B cell (primary cell): ENCODE results near the gene ZFYVE19. TPM values are rescaled to one million over a fixed set of nuclear protein-coding genes. Genes with fewer than 3 reads are reported as not detected.
A peak's percentile ranks its signal among the peaks of the same experiment; 100 is the strongest.

ENCODE experiments used
- ATAC-seq: fragments of 200-7000 bp; cut with Tn5 transposase; one replicate; pipeline ENCODE4 v1.10.0; 2021; ENCODE audit warnings: low read depth, mild to moderate bottlenecking, moderate number of reproducible peaks, moderate library complexity
- CTCF ChIA-PET: fragments of 350-600 bp; sonication (Branson Sonifier 250); formaldehyde crosslinking; loops from one replicate; lab custom pipeline; 2021; ENCODE audit warnings: antibody characterized with exemption, inconsistent platforms; lab: Charles Lee
- POLR2A ChIA-PET: fragments of 350-600 bp; sonication (Branson Sonifier 250); formaldehyde crosslinking; loops from one replicate; lab custom pipeline; 2021; ENCODE audit warnings: antibody characterized with exemption; lab: Charles Lee
- DNase-seq: peaks from one replicate; pipeline ENCODE4 v3.0.0; 2013
- H2AFZ ChIP-seq: 2 replicates; pipeline ENCODE4 v1.6.1; 2012; ENCODE audit warnings: mild to moderate bottlenecking, low read depth, low read length; ENCODE audit not compliant: insufficient read depth, poor library complexity, severe bottlenecking
- H3K27ac ChIP-seq, 2 donors: 1 replicate in 1 of 2; 2 replicates in 1 of 2; pipeline ENCODE4 v1.5.1; 2012 to 2013; ENCODE audit warnings: low read length in 2 of 2, mild to moderate bottlenecking in 2 of 2, moderate library complexity in 1 of 2
- H3K27me3 ChIP-seq, 4 experiments: fragments of 200-600 bp in 1 of 4; sonication (generic) in 1 of 4; replicated peaks in 1 of 4; 1 replicate in 2 of 4; 2 replicates in 2 of 4; pipeline versions ENCODE4 v1.6.1 to v1.7.0; 2013 to 2016; ENCODE audit warnings: low read length in 3 of 4, mild to moderate bottlenecking in 2 of 4, mixed read lengths in 1 of 4, moderate library complexity in 1 of 4; ENCODE audit not compliant: insufficient read depth in 4 of 4, control insufficient read depth in 3 of 4; ENCODE audit errors: control extremely low read depth in 1 of 4
- H3K36me3 ChIP-seq, 2 experiments: replicated peaks in 1 of 2; 1 replicate in 1 of 2; 2 replicates in 1 of 2; pipeline versions ENCODE4 v1.6.1 to v1.7.1; 2013; ENCODE audit warnings: low read length in 1 of 2; ENCODE audit not compliant: insufficient read depth in 2 of 2, control insufficient read depth in 1 of 2; ENCODE audit errors: control extremely low read depth in 1 of 2, extremely low read depth in 1 of 2
- H3K4me1 ChIP-seq, 2 donors: fragments of 200-600 bp in 1 of 2; sonication (generic) in 1 of 2; 1 replicate in 1 of 2; 2 replicates in 1 of 2; pipeline versions ENCODE4 v1.5.1 to v1.6.1; 2013 to 2017; ENCODE audit warnings: low read length in 2 of 2; ENCODE audit not compliant: control insufficient read depth in 2 of 2, insufficient read depth in 2 of 2
- H3K4me2 ChIP-seq: replicated peaks from 2 replicates; pipeline ENCODE3; 2012; ENCODE audit warnings: mild to moderate bottlenecking, low read depth, low read length; ENCODE audit not compliant: poor library complexity, severe bottlenecking
- H3K4me3 ChIP-seq, 5 experiments: fragments of 200-600 bp in 1 of 5; sonication (generic) in 1 of 5; 1 replicate in 3 of 5; 2 replicates in 2 of 5; pipeline versions ENCODE4 v1.5.1 to v1.7.0; 2011 to 2016; ENCODE audit warnings: low read length in 4 of 5, mild to moderate bottlenecking in 4 of 5, low read depth in 2 of 5, control low read depth in 1 of 5, moderate library complexity in 1 of 5; ENCODE audit not compliant: insufficient read depth in 1 of 5; ENCODE audit errors: control extremely low read depth in 1 of 5, extremely low read depth in 1 of 5
- H3K79me2 ChIP-seq: fragments of 200-600 bp; sonication (generic); one replicate; pipeline ENCODE4 v1.6.0; 2016; ENCODE audit warnings: low read length; ENCODE audit not compliant: control insufficient read depth, insufficient read depth
- H3K9ac ChIP-seq: fragments of 200-600 bp; sonication (generic); 2 replicates; pipeline ENCODE4 v1.6.1; 2017; ENCODE audit warnings: mild to moderate bottlenecking, low read length, moderate library complexity
- H3K9me3 ChIP-seq, 3 donors: one replicate each; pipeline versions ENCODE4 v1.6.1 to v1.7.1; 2013; ENCODE audit warnings: low read length in 2 of 3; ENCODE audit not compliant: control insufficient read depth in 2 of 3, insufficient read depth in 1 of 3; ENCODE audit errors: control extremely low read depth in 1 of 3
- H4K20me1 ChIP-seq: 2 replicates; pipeline ENCODE4 v1.6.0; 2012; ENCODE audit warnings: mild to moderate bottlenecking, low read length; ENCODE audit not compliant: insufficient read depth, control insufficient read depth, poor library complexity, severe bottlenecking
- H3K27ac Mint-ChIP-seq: one replicate; pipeline ENCODE4 v1.8.0; 2021; ENCODE audit warnings: mixed read lengths
- H3K27me3 Mint-ChIP-seq: one replicate; pipeline ENCODE4 v1.8.0; 2021; ENCODE audit warnings: mixed read lengths
- H3K4me1 Mint-ChIP-seq: one replicate; pipeline ENCODE4 v1.8.0; 2021; ENCODE audit warnings: mixed read lengths
- H3K4me3 Mint-ChIP-seq: one replicate; pipeline ENCODE4 v1.8.0; 2021; ENCODE audit warnings: mixed read lengths
- H3K9me3 Mint-ChIP-seq: one replicate; pipeline ENCODE4 v1.8.0; 2022; ENCODE audit warnings: mixed read lengths; ENCODE audit not compliant: insufficient read depth
- CTCF ChIP-seq: fragments of 200-600 bp; IDR thresholded peaks from one replicate; pipeline ENCODE4 v1.8.0; 2022; ENCODE audit warnings: antibody characterized with exemption, mild to moderate bottlenecking
- EZH2 ChIP-seq: IDR thresholded peaks from 2 replicates; pipeline ENCODE4 v1.6.1; 2012; ENCODE audit warnings: borderline replicate concordance, low read depth, mild to moderate bottlenecking, moderate library complexity, low read length; ENCODE audit not compliant: insufficient read depth, poor library complexity, severe bottlenecking
- WGBS: methylation state at CpG from one replicate; pipeline ENCODE4 v1.1.5; 2013; ENCODE audit warnings: missing lambda C conversion rate; ENCODE audit not compliant: insufficient coverage; 5-methylcytosine and 5-hydroxymethylcytosine counted together
- intact Hi-C: fragments of 100-400 bp; cut with micrococcal nuclease; formaldehyde crosslinking; loops from one replicate; pipeline ENCODE4 v1.10.0; 2022
- polyA plus RNA-seq: library from polyadenylated mRNA; depleted of rRNA; stranded (reverse); fragments of >200 nt; gene quantifications from 2 replicates; pipeline ENCODE4 v1.2.3, GENCODE V29; 2012
- total RNA-seq, 2 donors: library from RNA; stranded (reverse); fragments of 120-200 nt in 1 of 2; gene quantifications; 1 replicate in 1 of 2; 2 replicates in 1 of 2; pipeline versions ENCODE4 v1.2.3 to v1.2.4, GENCODE V29; 2013 to 2022

The ZFYVE19 gene
- total and polyA plus RNA-seq, 2 donors (not counting 1 experiment from before 2014, with no cell fraction given): 29.4 to 60.5 TPM

DNA sequence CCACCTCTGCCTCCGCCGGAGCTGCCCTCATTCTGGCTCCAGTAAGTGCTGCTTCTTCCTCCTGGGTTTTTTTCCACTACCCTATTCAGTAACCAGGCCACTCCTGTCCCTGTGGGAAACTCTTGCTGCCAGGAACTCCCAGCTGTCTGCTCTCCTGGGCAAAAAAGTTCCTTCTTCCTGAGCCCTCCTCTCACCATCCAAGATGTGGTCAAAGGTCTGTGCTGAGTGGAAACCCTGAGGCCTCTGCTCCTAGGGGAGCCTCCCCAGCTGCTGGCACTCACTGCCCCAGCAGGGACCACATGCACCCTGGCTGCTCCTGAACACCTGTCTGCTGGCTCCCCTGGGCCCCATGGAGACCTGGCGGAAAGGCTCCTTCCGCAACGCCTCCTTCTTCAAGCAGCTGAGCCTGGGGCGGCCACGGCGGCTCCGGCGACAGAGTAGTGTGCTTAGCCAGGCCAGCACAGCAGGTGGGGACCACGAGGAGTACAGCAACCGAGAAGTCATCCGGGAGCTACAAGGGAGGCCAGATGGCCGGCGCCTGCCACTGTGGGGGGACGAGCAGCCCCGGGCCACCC, 36.7 kb upstream of the ZFYVE19 start:
- H2AFZ ChIP-seq: peak overlapping the region; percentile 51
- peaks cover 37 to 48% of the 10 kb centered on the region in 2 donors for H3K4me1 ChIP-seq
- TF ChIP-seq EZH2 (no peak), CTCF (no peak)
- no peaks in the 10 kb centered on the region for H3K27me3 ChIP-seq
- peaks cover 44% of the 10 kb centered on the region for H3K4me1 Mint-ChIP-seq
- H3K27ac Mint-ChIP-seq: peak overlapping the region; percentile 95
- no peaks in the 10 kb centered on the region for H3K27me3 Mint-ChIP-seq
- DNase-seq: peak; percentile 58
- H3K36me3 ChIP-seq: peaks cover 0 to 32% of the 10 kb centered on the region in 2 experiments
- H3K4me3 Mint-ChIP-seq: peak overlapping the region; percentile 88
- H3K9ac ChIP-seq: peak overlapping the region; percentile 36
- ATAC-seq: no peak
- H3K4me2 ChIP-seq: peak overlapping the region; percentile 80
- H3K9me3 ChIP-seq: no peaks in the 10 kb centered on the region
- WGBS: 19% methylated on average over 17 of the region's 17 CpGs
- intact Hi-C loops: no loop called here
- ChIA-PET POLR2A (interaction anchor here (0.6 to 3.1 kb wide), 7 partner anchors 16 to 330 kb away, joined by 3 to 14 read pairs (median 4); partner anchors contain the start of genes BAHD1, CCDC32, RAD51 and RMDN3), CTCF (interaction anchor here (0.7 to 9.6 kb wide), 10 partner anchors 9 to 250 kb away, joined by 3 to 99 read pairs (median 6); partner anchors contain the start of genes RAD51 and VPS18)
- H4K20me1 ChIP-seq: no peaks in the 10 kb centered on the region
- H3K9me3 Mint-ChIP-seq: no peaks in the 10 kb centered on the region
- H3K79me2 ChIP-seq: no peaks in the 10 kb centered on the region
- peak overlapping the region in 1 of 5 experiments; percentile 52 for H3K4me3 ChIP-seq
- H3K27ac ChIP-seq: peak overlapping the region; percentile 42 to 78

DNA sequence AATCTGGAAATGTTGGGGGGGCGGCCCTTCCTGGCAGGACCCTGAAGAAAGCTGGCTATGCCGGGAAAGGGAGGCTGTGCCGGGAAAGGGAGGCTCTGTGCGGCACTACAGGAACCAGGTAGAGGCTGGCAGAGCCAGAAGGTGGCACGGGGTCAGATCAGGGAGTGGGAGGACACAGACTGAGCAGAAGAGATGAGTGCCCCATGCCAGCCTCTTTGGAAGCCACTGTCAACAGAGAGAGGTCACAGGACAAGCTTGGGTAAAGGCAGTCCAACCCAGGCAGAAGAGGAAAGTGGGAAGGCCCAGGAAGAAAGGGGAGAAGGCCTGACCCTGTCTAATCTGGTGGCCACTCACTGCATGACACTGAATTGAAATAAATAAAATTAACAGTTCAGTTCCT, 35.6 kb upstream of the ZFYVE19 start:
- intact Hi-C loops: no loop called here
- Mint-ChIP-seq H3K27me3 (no peaks in the 10 kb centered on the region), H3K4me3 (no peak overlapping the region), H3K9me3 (no peaks in the 10 kb centered on the region), H3K27ac (peak overlapping the region; percentile 53), H3K4me1 (peaks cover 38% of the 10 kb centered on the region)
- WGBS: 94% methylated on average over 5 of the region's 5 CpGs
- CTCF ChIA-PET: interaction anchor here (0.6 to 9.6 kb wide), 5 partner anchors 9 to 92 kb away, joined by 3 to 99 read pairs (median 6); partner anchors contain the start of gene RAD51
- Histone ChIP-seq H3K36me3 (peaks cover 0 to 37% of the 10 kb centered on the region in 2 experiments), H3K79me2 (no peaks in the 10 kb centered on the region), H3K27ac (no peak overlapping the region), H3K27me3 (no peaks in the 10 kb centered on the region), H3K9me3 (no peaks in the 10 kb centered on the region), H3K4me3 (no peak overlapping the region), H3K9ac (no peak overlapping the region), H3K4me2 (no peak overlapping the region), H4K20me1 (no peaks in the 10 kb centered on the region), H2AFZ (no peak overlapping the region), H3K4me1 (peaks cover 34 to 43% of the 10 kb centered on the region in 2 donors)
- no peak for ATAC-seq
- DNase-seq: no peak
- POLR2A ChIA-PET: interaction anchor here (3.1 kb wide), 1 partner anchor 77 kb away, joined by 14 read pairs; the partner anchor contains the start of gene RAD51
- no peak for TF ChIP-seq CTCF
- no peak for TF ChIP-seq EZH2
